Neural cell (in vitro differentiated cells): Measurements from ENCODE around the gene FCN3. TPM values are rescaled to one million over a fixed set of nuclear protein-coding genes. Genes with fewer than 3 reads are reported as not detected.
A peak's percentile ranks its signal among the peaks of the same experiment; 100 is the strongest.
"Not testable (repeated sequence)": the region's sequence is repeated elsewhere in the genome, so short reads cannot be mapped to it uniquely, and the experiment has no call there.

Experiments used
- H2AFZ ChIP-seq: fragments of 200-600, 300-800 bp; sonication (generic), shearing (Covaris generic); 2 replicates; pipeline ENCODE4 v1.6.0; 2014; ENCODE audit warnings: low read depth, mild to moderate bottlenecking, antibody characterized with exemption, low read length, moderate library complexity
- H3F3A ChIP-seq: fragments of 200-600 bp; shearing (Covaris generic); 2 replicates; pipeline ENCODE4 v1.6.1; 2016; ENCODE audit warnings: mild to moderate bottlenecking, moderate library complexity, mixed read lengths, antibody characterized with exemption, low read length; ENCODE audit not compliant: insufficient read depth, poor library complexity, severe bottlenecking
- H3K27ac ChIP-seq: fragments of 200-600, 300-800 bp; sonication (generic), shearing (Covaris generic); 2 replicates; pipeline ENCODE4 v1.5.1; 2014; ENCODE audit warnings: mild to moderate bottlenecking, low read length, moderate library complexity
- H3K27me3 ChIP-seq: fragments of 300-800, 200-600 bp; sonication (generic), shearing (Covaris generic); 2 replicates; pipeline ENCODE4 v1.6.0; 2014; ENCODE audit warnings: mild to moderate bottlenecking, low read depth, low read length, moderate library complexity; ENCODE audit not compliant: insufficient read depth
- H3K36me3 ChIP-seq: fragments of 300-800, 200-600 bp; sonication (generic), shearing (Covaris generic); 2 replicates; pipeline ENCODE4 v1.5.1; 2014; ENCODE audit warnings: mild to moderate bottlenecking, antibody characterized with exemption, low read length, moderate library complexity; ENCODE audit not compliant: insufficient read depth
- H3K4me2 ChIP-seq: fragments of 300-800, 200-600 bp; sonication (generic), shearing (Covaris generic); 2 replicates; pipeline ENCODE4 v1.6.0; 2014; ENCODE audit warnings: mild to moderate bottlenecking, low read length
- H3K4me3 ChIP-seq: fragments of 300-800, 200-600 bp; sonication (generic), shearing (Covaris generic); 2 replicates; pipeline ENCODE4 v1.5.1; 2014; ENCODE audit warnings: mild to moderate bottlenecking, low read length, moderate library complexity
- H3K79me2 ChIP-seq: fragments of 200-600 bp; shearing (Covaris generic); replicated peaks from 2 replicates; pipeline ENCODE4 v1.6.0; 2014; ENCODE audit warnings: mild to moderate bottlenecking, low read length, moderate library complexity; ENCODE audit not compliant: insufficient read depth
- H3K9ac ChIP-seq: fragments of 300-800, 200-600 bp; sonication (generic), shearing (Covaris generic); 2 replicates; pipeline ENCODE4 v1.6.1; 2016; ENCODE audit warnings: mild to moderate bottlenecking, low read length, mixed read lengths
- H3K9me2 ChIP-seq: fragments of 200-600 bp; shearing (Covaris generic); 2 replicates; pipeline ENCODE4 v1.6.1; 2016; ENCODE audit warnings: mild to moderate bottlenecking, low read length, mixed read lengths; ENCODE audit not compliant: insufficient read depth
- H3K9me3 ChIP-seq: fragments of 200-600, 300-800 bp; sonication (generic), shearing (Covaris generic); 2 replicates; pipeline ENCODE4 v1.6.1; 2016; ENCODE audit warnings: mild to moderate bottlenecking, mixed run types, low read length, moderate library complexity, mixed read lengths
- H4K20me1 ChIP-seq: fragments of 200-600 bp; shearing (Covaris generic); 2 replicates; pipeline ENCODE4 v1.6.1; 2016; ENCODE audit warnings: mild to moderate bottlenecking, mixed run types; ENCODE audit not compliant: insufficient read depth
- CTCF ChIP-seq: fragments of 450-650 bp; IDR thresholded peaks from 2 replicates; pipeline ENCODE4 v1.5.1; 2014; ENCODE audit warnings: antibody characterized with exemption, mild to moderate bottlenecking, moderate library complexity; ENCODE audit not compliant: poor library complexity, severe bottlenecking
- EP300 ChIP-seq: fragments of 450-650 bp; conservative IDR thresholded peaks from 2 replicates; pipeline ENCODE4 v1.6.1; 2014; ENCODE audit warnings: antibody characterized with exemption, mild to moderate bottlenecking, moderate library complexity; ENCODE audit not compliant: poor library complexity, severe bottlenecking
- EZH2 ChIP-seq: fragments of 200-600, 300-800 bp; shearing (Covaris generic), sonication (generic); IDR thresholded peaks from 2 replicates; pipeline ENCODE4 v1.6.1; 2014; ENCODE audit warnings: antibody characterized with exemption, low read length, borderline replicate concordance, mild to moderate bottlenecking; ENCODE audit not compliant: insufficient read depth, poor library complexity, severe bottlenecking
- MXI1 ChIP-seq: fragments of 450-650 bp; conservative IDR thresholded peaks from 2 replicates; pipeline ENCODE4 v1.6.1; 2014; ENCODE audit warnings: antibody characterized with exemption, mild to moderate bottlenecking; ENCODE audit not compliant: poor library complexity, severe bottlenecking
- POLR2AphosphoS5 ChIP-seq: IDR thresholded peaks from 2 replicates; pipeline ENCODE4 v1.6.1; 2012
- RAD21 ChIP-seq: fragments of 450-650 bp; conservative IDR thresholded peaks from 2 replicates; pipeline ENCODE4 v1.6.1; 2014; ENCODE audit warnings: antibody characterized with exemption, mild to moderate bottlenecking, moderate library complexity
- REST ChIP-seq: IDR thresholded peaks from 2 replicates; pipeline ENCODE4 v1.6.1; 2012; ENCODE audit warnings: borderline replicate concordance
- SMC3 ChIP-seq: fragments of 450-650 bp; conservative IDR thresholded peaks from 2 replicates; pipeline ENCODE4 v1.6.1; 2014; ENCODE audit warnings: antibody characterized with exemption, mild to moderate bottlenecking, moderate library complexity; ENCODE audit not compliant: poor library complexity
- TAF1 ChIP-seq: IDR thresholded peaks from 2 replicates; pipeline ENCODE4 v1.6.1; 2012; ENCODE audit warnings: low read depth
- polyA plus RNA-seq: library from polyadenylated mRNA; depleted of rRNA; stranded (reverse); fragments of >200 nt; gene quantifications from 2 replicates; pipeline ENCODE4 v1.2.3, GENCODE V29; 2014

FCN3 gene
- polyA plus RNA-seq, 1 donor from 2014 or later = not detected

- no peak for TF ChIP-seq CTCF
Measured at GRCh38 chr1:27409669-27410068, 35.0 kb upstream of the FCN3 start (continued).

- H3K4me3 ChIP-seq = no peak overlapping the region
- no peaks in the 10 kb centered on the region for H3K79me2 ChIP-seq
- no peaks in the 10 kb centered on the region for H3F3A ChIP-seq
- H2AFZ ChIP-seq = no peak overlapping the region
- no peaks in the 10 kb centered on the region for H3K27me3 ChIP-seq
- TF ChIP-seq CTCF = no peak
- no peak for TF ChIP-seq EZH2
- H3K9me3 ChIP-seq = no peaks in the 10 kb centered on the region
- no peak overlapping the region for H3K9ac ChIP-seq
- H4K20me1 ChIP-seq = no peaks in the 10 kb centered on the region
- H3K27ac ChIP-seq = no peak overlapping the region
- peaks cover 4% of the 10 kb centered on the region for H3K36me3 ChIP-seq
- H3K4me2 ChIP-seq = no peak overlapping the region
- no peaks in the 10 kb centered on the region for H3K9me2 ChIP-seq
Measured at GRCh38 chr1:27408151-27408550, 33.5 kb upstream of the FCN3 start.

- not testable (repeated sequence) for H3K4me3 ChIP-seq, H2AFZ ChIP-seq, H3K27me3 ChIP-seq, H3K9me3 ChIP-seq, H4K20me1 ChIP-seq, H3K79me2 ChIP-seq, H3K36me3 ChIP-seq, H3K4me2 ChIP-seq, H3K9me2 ChIP-seq, H3K9ac ChIP-seq, H3F3A ChIP-seq
- H3K27ac ChIP-seq = peak overlapping the region; percentile 56
Measured at GRCh38 chr1:27406791-27407190, 32.2 kb upstream of the FCN3 start.

- Histone ChIP-seq H2AFZ (no peak overlapping the region), H3K36me3 (peaks cover 4% of the 10 kb centered on the region), H4K20me1 (no peaks in the 10 kb centered on the region), H3K27me3 (no peaks in the 10 kb centered on the region), H3K9ac (peak overlapping the region; percentile 45), H3K79me2 (no peaks in the 10 kb centered on the region), H3K4me3 (no peak overlapping the region), H3K4me2 (no peak overlapping the region), H3K27ac (peak overlapping the region; percentile 56), H3F3A (no peaks in the 10 kb centered on the region), H3K9me2 (no peaks in the 10 kb centered on the region), H3K9me3 (no peaks in the 10 kb centered on the region)
- TF ChIP-seq SMC3 (no peak), TAF1 (no peak), CTCF (no peak), EZH2 (no peak), POLR2AphosphoS5 (no peak), RAD21 (no peak), MXI1 (no peak), REST (no peak), EP300 (no peak)
Measured at GRCh38 chr1:27406362-27406680, 31.7 kb upstream of the FCN3 start.
